SH-SY5Y (cell line): ENCODE results near the gene MOSPD2.

Source experiments
- GATA2 ChIP-seq: IDR thresholded peaks from 2 replicates; pipeline ENCODE4 v1.6.1; 2011; ENCODE audit warnings: mild to moderate bottlenecking, low read depth, low read length
- GATA3 ChIP-seq: IDR thresholded peaks from 2 replicates; pipeline ENCODE4 v1.6.1; 2011; ENCODE audit warnings: low read depth, mild to moderate bottlenecking, low read length, moderate library complexity

MOSPD2 gene

DNA sequence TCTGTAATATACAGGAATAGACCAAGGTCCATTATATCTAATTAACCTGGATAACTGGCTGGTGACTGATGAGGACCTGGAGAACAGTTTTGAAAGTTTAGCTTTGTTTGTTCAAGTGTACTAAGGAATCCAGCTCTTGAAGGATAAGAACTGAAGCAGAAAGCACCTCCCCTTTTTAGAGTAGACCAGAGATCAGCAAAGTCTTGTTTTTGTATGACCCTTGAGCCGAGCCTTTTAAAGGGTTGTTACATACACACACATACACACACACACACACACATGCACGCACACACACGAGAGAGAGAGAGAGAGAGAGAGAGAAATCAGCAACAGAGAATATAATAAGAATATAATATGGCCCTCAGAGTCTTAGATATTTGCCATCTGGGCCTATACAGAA, 13.0 kb downstream of the MOSPD2 start:
- TF ChIP-seq GATA2 = no peak
- no peak for TF ChIP-seq GATA3

DNA sequence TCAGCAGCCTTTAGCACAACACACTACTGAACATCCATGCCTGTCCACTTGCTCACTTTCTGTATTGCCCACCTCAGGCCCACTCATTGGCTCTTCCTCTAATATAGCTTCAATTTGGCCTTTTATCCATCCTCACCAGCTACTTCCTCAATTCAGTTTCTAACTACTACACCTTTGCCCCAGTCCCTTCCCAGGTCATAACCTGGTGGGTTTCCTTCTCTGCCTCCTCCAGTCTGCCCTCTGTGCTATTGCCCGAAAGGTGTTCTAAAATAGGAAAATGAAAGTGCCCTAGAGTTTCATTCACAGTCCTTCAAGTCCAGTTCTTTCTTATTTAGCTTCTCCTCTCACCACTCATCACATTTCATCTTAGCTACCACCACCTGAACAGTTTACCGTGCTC, 23.1 kb downstream of the MOSPD2 start:
- TF ChIP-seq GATA2 (no peak), GATA3 (no peak)

DNA sequence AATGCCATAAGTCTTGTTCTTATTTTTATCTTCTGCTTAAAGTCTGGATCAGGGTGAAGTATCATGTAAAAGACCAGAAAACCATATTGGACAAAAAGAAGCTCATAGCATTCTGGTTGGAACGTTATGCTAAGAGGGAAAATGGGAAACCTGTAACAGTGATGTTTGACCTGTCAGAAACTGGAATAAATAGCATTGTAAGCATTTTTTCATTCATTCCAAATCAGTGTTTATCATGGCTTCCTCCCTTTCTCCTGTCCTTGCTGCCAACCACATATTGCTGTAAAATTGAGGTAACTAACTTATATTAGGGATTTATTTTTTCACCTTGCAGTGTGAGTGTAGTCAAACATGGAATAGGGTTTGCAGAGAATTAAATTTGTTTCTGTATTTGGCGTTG, 23.8 kb downstream of the MOSPD2 start:
- no peak for TF ChIP-seq GATA3
- TF ChIP-seq GATA2 = no peak

DNA sequence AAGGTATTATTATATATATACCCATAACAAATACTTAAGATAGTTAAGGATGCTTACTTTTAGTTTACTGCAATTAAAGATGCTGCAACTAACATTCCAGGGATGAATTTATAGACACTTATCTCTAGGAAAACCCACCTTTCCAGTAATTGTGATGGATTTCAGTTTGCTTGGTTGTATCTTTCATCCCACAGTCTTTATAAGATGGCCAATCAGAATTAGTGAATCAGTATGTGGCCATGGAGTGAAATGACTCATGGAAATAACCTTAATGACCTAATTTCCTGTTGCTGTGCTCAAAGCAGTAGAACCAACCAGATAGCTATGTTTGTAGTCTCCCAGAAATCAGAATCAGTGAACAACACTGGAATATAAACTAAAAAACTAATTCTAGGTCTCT, 26.4 kb downstream of the MOSPD2 start:
- TF ChIP-seq GATA3 = no peak

DNA sequence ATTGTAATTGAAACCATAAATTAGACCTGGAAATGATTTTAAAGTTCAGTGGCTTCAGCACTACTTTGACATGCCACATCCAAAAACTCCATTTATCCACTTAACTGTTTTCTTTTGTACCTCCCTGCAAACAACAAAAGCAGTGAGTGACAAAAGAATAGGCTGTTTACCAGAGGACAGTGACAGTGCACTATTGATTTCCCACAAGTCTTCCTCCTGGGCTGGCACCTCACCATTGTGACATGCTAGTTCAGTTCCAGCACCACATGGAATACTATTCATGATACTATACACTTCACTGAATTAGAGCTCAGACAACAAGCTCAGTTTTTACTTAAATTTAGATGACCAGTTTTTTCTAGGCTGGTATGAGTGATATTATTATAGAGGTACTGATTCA, 29.3 kb downstream of the MOSPD2 start:
- TF ChIP-seq GATA3 (no peak), GATA2 (no peak)

DNA sequence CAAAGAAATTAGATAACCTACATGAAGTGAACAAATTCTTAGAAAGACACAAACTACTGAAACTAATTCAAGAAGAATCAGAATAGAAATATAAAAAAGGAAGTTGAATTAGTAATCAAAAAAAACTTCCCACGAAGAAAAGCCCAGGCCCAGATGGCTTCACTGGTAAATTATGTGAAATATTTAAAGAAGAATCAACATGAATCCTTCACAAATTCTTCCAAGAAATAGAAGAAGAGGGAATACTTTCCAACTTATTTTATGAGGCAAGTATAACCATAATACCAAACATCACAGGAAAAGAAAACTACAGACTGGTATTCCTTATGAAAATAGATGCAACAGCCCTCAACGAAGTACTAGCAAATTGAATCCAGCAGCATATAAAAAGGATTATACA, 30.7 kb downstream of the MOSPD2 start:
- TF ChIP-seq GATA3 (no peak), GATA2 (no peak)

DNA sequence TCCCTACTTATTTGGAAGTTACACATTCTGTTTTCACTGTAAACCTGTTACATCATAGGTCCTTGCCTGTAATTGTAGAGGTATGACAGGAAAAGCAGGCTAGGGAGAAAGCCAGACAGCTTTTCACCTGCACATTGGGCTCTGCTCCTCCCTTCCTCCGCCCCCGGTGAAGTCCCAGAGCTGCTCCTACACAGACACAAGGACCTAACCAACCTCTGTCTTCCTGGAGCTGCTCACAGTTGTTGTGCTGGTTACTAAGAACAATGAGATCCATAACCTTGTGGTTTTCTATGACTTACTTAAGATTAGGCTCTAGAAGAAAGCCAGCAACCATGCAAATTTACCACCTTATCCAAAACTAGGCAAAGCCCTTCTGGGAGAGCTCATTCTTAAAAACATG, 40.0 kb downstream of the MOSPD2 start:
- TF ChIP-seq GATA3 = no peak
- no peak for TF ChIP-seq GATA2

DNA sequence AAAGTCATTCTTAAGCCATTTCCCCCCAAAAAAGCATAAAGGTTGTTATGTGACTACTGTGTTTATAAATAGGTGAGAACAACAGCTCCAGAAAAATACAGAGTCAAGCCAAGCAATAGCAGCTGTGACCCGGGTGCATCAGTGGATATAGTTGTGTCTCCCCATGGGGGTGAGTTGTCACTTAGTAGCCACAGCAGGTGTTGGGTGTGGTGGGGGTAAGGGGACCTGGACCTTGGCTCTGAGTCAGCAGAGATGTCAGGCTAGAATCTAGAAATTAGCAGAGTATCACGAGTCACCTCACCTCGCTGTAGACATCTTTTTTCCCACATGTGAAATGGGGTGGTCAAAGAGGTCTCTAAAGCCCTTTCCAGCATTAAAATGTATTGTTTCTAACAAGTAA, 42.4 kb downstream of the MOSPD2 start:
- TF ChIP-seq GATA3 = no peak
- TF ChIP-seq GATA2 = no peak

DNA sequence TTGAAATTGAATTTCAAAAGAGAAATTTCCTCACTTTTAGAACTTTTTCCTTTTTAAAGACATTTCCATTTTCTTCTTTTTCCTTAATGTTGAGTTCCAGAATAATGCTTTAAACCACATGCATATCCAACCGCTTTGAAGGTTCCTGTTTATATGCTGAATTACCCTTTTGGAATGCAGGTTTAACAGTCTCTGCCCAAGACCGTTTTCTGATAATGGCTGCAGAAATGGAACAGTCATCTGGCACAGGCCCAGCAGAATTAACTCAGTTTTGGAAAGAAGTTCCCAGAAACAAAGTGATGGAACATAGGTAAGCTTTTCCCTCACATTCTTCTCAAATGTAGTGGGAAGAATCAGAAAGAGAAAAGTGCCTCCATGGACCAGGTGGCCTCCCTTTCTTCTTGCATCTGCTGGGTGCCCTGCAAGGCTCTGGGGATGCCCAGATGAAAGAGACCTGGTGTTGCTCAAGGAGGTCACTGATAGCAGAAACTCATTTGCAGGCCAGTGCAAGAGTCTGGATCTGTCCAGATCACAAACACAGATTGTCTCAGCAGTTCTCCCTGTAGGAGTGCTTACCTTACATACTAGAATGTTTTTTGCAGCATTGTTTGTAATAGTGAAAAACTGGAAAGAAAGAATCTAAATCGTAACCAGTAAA, 42.9 kb downstream of the MOSPD2 start:
- no peak for TF ChIP-seq GATA2
- TF ChIP-seq GATA3 = no peak

DNA sequence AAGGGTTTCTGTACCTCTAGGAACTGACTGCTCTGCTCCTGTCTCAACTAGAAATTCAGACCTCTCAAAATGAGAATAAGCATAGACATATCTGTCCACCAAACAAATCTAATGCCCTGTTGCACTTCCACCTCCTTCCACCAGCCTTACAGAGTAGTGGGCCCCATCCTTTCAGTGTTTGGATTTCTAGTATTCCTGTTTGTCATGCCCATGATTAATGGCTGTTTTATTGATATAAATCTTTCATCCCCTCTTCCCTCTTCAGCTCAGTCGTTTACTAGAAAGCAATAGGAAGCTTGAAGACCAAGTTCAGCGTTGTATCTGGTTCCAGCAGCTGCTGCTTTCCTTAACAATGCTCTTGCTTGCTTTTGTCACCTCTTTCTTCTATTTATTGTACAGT, 46.2 kb downstream of the MOSPD2 start:
- TF ChIP-seq GATA2 (no peak), GATA3 (no peak)

DNA sequence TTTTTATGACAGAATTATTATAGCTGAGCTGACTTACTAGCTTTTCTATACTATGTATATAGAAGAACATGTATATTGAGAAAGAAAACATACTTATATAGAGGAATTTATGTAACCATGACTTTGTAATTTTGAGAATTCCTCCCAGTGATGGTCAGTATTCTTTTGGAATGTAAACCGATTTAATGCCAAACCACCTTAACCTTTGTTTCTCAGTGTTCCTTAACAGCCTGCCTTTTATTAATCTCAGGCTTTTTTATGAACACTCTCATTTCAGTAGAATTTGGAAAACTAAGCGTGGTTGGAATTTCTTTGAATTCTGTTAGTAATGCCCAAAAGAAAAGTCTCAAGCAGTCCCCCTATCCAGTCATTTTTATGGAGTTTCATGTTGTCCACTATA, 47.0 kb downstream of the MOSPD2 start:
- TF ChIP-seq GATA2 (no peak), GATA3 (no peak)

DNA sequence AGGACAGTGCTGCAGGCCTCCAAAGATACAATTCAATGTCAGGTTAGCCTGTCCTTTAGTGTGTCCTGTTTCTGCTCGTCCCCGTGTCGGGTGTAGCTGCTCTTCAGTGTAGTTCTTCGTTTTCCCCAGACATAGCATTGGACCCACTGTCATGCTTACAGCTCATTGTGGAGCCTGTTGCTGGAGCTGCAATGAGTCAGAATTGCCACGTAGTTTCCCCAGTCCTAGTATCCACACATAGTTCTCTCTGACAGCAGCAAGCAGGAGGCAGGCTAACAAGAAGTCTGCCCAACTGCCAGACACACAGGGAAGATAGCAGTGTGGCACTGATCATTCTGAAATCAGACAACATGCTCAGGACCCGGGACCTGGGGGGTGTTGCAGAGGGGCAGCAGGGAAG, 49.2 kb downstream of the MOSPD2 start:
- no peak for TF ChIP-seq GATA2
- TF ChIP-seq GATA3 = no peak

DNA sequence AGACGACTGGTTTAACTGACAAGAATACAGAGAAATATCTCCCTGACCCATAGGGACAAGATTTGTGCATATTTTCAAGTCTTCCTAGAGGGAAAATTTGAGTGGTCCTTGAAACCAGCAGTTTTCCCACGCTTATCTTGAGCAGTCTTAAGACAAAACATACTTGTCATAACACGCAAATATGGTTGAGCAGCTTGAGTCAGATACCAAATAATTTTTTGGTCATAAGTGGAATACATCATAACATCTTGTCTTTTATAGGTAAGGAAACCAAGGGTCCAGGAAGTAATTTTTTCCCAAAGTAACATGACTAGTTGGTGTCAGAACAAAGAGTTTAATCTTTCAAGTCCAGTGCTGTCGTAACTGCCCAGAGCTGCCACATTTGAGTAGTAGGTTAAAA, 50.5 kb downstream of the MOSPD2 start:
- TF ChIP-seq GATA2 (no peak), GATA3 (no peak)

DNA sequence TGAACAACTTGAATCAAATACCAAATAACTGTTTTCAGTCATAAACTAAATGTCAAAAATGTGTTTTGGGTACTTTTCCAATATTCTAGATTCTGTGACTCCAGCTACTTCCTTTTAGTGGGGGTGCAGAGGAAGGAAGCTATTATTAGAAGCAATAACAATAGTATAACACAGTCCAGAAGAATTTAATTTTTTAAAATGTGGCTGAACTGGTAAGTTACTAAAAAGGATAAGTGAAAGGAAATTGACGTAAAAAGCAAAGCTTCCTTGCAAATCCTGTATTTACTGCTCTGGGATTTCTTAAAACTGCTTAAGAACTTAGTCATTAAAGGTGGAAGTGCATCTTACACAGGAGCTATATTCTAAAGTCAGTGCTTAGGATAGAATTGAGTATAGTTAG, 53.2 kb downstream of the MOSPD2 start:
- TF ChIP-seq GATA3 (no peak), GATA2 (no peak)

DNA sequence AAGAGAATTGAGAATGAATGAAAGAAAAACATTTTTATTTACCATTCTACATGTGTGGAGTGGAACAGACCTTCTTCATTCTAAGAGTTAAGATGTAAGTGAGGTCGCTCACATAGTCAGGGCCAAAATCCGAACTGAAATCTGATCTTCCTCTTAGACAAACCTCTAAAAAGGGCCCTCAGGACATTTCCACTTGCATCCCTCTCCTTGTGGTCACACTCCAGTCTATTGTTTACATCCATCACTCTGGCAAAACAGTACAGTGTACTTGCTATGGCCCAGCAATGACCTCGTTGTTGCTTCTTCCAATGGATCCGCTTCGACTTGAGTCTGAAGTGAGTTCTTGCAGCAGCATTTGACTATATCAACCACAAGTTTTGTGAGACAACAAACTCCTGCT, 54.2 kb downstream of the MOSPD2 start:
- no peak for TF ChIP-seq GATA3
- no peak for TF ChIP-seq GATA2

DNA sequence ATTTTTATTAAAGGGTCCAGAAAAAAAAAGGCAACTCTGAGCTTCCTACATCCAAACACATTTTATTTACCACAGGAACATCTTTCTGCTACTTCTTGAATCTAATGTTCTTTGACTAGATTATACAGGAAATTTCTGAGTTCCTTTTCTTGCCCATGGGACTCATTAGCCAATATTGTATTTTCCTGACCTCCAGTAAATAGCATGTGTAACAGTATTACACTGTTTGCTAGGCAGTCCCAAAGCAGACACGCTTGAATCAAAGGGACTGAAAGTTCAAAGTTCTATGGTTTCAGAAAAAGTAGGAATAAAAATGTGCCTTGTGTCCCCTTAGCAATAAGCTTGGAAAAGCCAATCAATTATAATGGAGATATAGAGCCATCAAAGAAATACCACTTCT, 57.4 kb downstream of the MOSPD2 start:
- no peak for TF ChIP-seq GATA3
- no peak for TF ChIP-seq GATA2
